ENCODE results near the gene SYTL5. TPM values are rescaled to one million over a fixed set of nuclear protein-coding genes. Genes with fewer than 3 reads are reported as not detected.

Gene SYTL5
- total and polyA plus RNA-seq, 2 experiments from 2014 or later = 0.23 to 0.35 TPM

DNA sequence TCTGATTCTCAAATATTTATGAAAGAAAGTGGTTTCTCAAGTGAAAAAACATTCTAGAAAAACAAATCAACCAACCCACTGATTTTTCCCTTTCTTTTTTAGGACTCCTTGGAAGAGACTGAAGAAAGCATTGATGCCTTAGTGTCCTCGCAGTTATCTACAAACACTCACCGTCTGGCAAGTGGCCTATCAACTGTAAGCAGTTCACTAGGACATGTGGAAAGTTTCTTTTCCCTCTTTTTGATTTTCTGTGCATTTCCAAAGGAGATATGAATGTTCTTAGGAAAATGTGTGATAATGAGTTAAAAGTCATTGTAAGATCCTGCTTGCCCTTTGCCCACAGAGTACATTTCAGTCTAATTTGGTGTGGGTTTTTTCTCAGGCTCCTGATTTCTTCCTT is 95.9 kb downstream of the SYTL5 start:
- Histone ChIP-seq H3F3A (replicated peaks; ENCODE audit: low read depth) (no peaks in the 10 kb centered on the region), H3K36me3 (ENCODE audit: insufficient read depth) (no peaks in the 10 kb centered on the region), H3K4me1 (ENCODE audit: insufficient read depth) (no peaks in the 10 kb centered on the region), H3K27ac (ENCODE audit: low read depth) (no peak overlapping the region), H3K27me3 (ENCODE audit: insufficient read depth) (no peaks in the 10 kb centered on the region), H4K20me1 (replicated peaks; ENCODE audit: insufficient read depth) (no peaks in the 10 kb centered on the region), H3K4me3 (no peak overlapping the region), H3K4me2 (no peak overlapping the region), H2AFZ (no peak overlapping the region; the same call in 1 of the 2 replicates), H3K9me2 (ENCODE audit: insufficient read depth) (no peaks in the 10 kb centered on the region), H3K79me2 (replicated peaks; ENCODE audit: insufficient read depth) (no peaks in the 10 kb centered on the region)
- DNase-seq (ENCODE audit: low spot score) = no peak
- TF ChIP-seq JUNB (IDR thresholded peaks at IDR 0.05; ENCODE audit: unreplicated experiment) (no peak), STAT1 (IDR thresholded peaks at IDR 0.05; ENCODE audit: unreplicated experiment) (no peak), POLR2AphosphoS5 (IDR thresholded peaks at IDR 0.05; ENCODE audit: low read depth) (no peak), ZNF331 (CRISPR knock-in tag; IDR thresholded peaks at IDR 0.05; ENCODE audit: low read depth) (no peak), EZH2phosphoT487 (IDR thresholded peaks at IDR 0.05; ENCODE audit: unreplicated experiment) (no peak), ZNF114 (CRISPR knock-in tag; IDR thresholded peaks at IDR 0.05) (no peak), EZH2 (IDR thresholded peaks at IDR 0.05; ENCODE audit: low read depth, unreplicated experiment) (no peak), CREB1 (CRISPR knock-in tag; IDR thresholded peaks at IDR 0.05; ENCODE audit: low read depth) (no peak), NANOG (IDR thresholded peaks at IDR 0.05; ENCODE audit: borderline replicate concordance) (no peak)
- TF ChIP-seq, protein P1, sequence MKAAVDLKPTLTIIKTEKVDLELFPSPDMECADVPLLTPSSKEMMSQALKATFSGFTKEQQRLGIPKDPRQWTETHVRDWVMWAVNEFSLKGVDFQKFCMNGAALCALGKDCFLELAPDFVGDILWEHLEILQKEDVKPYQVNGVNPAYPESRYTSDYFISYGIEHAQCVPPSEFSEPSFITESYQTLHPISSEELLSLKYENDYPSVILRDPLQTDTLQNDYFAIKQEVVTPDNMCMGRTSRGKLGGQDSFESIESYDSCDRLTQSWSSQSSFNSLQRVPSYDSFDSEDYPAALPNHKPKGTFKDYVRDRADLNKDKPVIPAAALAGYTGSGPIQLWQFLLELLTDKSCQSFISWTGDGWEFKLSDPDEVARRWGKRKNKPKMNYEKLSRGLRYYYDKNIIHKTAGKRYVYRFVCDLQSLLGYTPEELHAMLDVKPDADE (IDR thresholded peaks at IDR 0.05) = no peak
- TF ChIP-seq, protein P2, sequence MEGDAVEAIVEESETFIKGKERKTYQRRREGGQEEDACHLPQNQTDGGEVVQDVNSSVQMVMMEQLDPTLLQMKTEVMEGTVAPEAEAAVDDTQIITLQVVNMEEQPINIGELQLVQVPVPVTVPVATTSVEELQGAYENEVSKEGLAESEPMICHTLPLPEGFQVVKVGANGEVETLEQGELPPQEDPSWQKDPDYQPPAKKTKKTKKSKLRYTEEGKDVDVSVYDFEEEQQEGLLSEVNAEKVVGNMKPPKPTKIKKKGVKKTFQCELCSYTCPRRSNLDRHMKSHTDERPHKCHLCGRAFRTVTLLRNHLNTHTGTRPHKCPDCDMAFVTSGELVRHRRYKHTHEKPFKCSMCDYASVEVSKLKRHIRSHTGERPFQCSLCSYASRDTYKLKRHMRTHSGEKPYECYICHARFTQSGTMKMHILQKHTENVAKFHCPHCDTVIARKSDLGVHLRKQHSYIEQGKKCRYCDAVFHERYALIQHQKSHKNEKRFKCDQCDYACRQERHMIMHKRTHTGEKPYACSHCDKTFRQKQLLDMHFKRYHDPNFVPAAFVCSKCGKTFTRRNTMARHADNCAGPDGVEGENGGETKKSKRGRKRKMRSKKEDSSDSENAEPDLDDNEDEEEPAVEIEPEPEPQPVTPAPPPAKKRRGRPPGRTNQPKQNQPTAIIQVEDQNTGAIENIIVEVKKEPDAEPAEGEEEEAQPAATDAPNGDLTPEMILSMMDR (conservative IDR thresholded peaks at IDR 0.05; ENCODE audit: low read depth in 2 of 2) = no peak
- TF ChIP-seq, protein P3, sequence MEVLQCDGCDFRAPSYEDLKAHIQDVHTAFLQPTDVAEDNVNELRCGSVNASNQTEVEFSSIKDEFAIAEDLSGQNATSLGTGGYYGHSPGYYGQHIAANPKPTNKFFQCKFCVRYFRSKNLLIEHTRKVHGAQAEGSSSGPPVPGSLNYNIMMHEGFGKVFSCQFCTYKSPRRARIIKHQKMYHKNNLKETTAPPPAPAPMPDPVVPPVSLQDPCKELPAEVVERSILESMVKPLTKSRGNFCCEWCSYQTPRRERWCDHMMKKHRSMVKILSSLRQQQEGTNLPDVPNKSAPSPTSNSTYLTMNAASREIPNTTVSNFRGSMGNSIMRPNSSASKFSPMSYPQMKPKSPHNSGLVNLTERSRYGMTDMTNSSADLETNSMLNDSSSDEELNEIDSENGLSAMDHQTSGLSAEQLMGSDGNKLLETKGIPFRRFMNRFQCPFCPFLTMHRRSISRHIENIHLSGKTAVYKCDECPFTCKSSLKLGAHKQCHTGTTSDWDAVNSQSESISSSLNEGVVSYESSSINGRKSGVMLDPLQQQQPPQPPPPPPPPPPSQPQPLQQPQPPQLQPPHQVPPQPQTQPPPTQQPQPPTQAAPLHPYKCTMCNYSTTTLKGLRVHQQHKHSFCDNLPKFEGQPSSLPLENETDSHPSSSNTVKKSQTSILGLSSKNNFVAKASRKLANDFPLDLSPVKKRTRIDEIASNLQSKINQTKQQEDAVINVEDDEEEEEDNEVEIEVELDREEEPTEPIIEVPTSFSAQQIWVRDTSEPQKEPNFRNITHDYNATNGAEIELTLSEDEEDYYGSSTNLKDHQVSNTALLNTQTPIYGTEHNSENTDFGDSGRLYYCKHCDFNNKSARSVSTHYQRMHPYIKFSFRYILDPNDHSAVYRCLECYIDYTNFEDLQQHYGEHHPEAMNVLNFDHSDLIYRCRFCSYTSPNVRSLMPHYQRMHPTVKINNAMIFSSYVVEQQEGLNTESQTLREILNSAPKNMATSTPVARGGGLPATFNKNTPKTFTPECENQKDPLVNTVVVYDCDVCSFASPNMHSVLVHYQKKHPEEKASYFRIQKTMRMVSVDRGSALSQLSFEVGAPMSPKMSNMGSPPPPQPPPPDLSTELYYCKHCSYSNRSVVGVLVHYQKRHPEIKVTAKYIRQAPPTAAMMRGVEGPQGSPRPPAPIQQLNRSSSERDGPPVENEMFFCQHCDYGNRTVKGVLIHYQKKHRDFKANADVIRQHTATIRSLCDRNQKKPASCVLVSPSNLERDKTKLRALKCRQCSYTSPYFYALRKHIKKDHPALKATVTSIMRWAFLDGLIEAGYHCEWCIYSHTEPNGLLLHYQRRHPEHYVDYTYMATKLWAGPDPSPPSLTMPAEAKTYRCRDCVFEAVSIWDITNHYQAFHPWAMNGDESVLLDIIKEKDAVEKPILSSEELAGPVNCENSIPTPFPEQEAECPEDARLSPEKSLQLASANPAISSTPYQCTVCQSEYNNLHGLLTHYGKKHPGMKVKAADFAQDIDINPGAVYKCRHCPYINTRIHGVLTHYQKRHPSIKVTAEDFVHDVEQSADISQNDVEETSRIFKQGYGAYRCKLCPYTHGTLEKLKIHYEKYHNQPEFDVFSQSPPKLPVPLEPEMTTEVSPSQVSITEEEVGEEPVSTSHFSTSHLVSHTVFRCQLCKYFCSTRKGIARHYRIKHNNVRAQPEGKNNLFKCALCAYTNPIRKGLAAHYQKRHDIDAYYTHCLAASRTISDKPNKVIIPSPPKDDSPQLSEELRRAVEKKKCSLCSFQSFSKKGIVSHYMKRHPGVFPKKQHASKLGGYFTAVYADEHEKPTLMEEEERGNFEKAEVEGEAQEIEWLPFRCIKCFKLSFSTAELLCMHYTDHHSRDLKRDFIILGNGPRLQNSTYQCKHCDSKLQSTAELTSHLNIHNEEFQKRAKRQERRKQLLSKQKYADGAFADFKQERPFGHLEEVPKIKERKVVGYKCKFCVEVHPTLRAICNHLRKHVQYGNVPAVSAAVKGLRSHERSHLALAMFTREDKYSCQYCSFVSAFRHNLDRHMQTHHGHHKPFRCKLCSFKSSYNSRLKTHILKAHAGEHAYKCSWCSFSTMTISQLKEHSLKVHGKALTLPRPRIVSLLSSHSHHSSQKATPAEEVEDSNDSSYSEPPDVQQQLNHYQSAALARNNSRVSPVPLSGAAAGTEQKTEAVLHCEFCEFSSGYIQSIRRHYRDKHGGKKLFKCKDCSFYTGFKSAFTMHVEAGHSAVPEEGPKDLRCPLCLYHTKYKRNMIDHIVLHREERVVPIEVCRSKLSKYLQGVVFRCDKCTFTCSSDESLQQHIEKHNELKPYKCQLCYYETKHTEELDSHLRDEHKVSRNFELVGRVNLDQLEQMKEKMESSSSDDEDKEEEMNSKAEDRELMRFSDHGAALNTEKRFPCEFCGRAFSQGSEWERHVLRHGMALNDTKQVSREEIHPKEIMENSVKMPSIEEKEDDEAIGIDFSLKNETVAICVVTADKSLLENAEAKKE (CRISPR knock-in tag; IDR thresholded peaks at IDR 0.05) = no peak
- TF ChIP-seq, protein P4, sequence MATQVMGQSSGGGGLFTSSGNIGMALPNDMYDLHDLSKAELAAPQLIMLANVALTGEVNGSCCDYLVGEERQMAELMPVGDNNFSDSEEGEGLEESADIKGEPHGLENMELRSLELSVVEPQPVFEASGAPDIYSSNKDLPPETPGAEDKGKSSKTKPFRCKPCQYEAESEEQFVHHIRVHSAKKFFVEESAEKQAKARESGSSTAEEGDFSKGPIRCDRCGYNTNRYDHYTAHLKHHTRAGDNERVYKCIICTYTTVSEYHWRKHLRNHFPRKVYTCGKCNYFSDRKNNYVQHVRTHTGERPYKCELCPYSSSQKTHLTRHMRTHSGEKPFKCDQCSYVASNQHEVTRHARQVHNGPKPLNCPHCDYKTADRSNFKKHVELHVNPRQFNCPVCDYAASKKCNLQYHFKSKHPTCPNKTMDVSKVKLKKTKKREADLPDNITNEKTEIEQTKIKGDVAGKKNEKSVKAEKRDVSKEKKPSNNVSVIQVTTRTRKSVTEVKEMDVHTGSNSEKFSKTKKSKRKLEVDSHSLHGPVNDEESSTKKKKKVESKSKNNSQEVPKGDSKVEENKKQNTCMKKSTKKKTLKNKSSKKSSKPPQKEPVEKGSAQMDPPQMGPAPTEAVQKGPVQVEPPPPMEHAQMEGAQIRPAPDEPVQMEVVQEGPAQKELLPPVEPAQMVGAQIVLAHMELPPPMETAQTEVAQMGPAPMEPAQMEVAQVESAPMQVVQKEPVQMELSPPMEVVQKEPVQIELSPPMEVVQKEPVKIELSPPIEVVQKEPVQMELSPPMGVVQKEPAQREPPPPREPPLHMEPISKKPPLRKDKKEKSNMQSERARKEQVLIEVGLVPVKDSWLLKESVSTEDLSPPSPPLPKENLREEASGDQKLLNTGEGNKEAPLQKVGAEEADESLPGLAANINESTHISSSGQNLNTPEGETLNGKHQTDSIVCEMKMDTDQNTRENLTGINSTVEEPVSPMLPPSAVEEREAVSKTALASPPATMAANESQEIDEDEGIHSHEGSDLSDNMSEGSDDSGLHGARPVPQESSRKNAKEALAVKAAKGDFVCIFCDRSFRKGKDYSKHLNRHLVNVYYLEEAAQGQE (IDR thresholded peaks at IDR 0.05; ENCODE audit: unreplicated experiment) = no peak
- Mint-ChIP-seq H3K36me3 (ENCODE audit: low read depth) (no peaks in the 10 kb centered on the region), H3K4me3 (no peak overlapping the region), H3K27ac (no peak overlapping the region), H3K9me3 (no peaks in the 10 kb centered on the region; the same call in 2 of the 3 replicates), H3K4me1 (peaks cover 12% of the 10 kb centered on the region), H3K27me3 (ENCODE audit: insufficient read depth, low read depth, poor library complexity) (no peaks in the 10 kb centered on the region)
- no peak for ATAC-seq

Measured in GM23338 (cell line).